Smooth muscle cell (in vitro differentiated cells): Measurements from ENCODE around the gene MPPED2. TPM values are rescaled to one million over a fixed set of nuclear protein-coding genes. Genes with fewer than 3 reads are reported as not detected.
A peak's percentile ranks its signal among the peaks of the same experiment; 100 is the strongest.

Experiments used
- DNase-seq: peaks from one replicate; lab custom pipeline; 2025; ENCODE audit not compliant: unreplicated experiment; lab: John Stamatoyannopoulos, UW
- H2AFZ ChIP-seq: fragments of 200-600 bp; sonication (generic); 2 replicates; pipeline ENCODE4 v1.6.0; 2016; ENCODE audit warnings: antibody characterized with exemption, low read depth, mild to moderate bottlenecking
- H3F3A ChIP-seq: fragments of 200-600 bp; sonication (generic); 2 replicates; pipeline ENCODE4 v1.6.0; 2017; ENCODE audit warnings: antibody characterized with exemption, low read depth
- H3K27ac ChIP-seq: fragments of 200-600 bp; sonication (generic); 2 replicates; pipeline ENCODE4 v1.5.1; 2016; ENCODE audit warnings: low read depth, mild to moderate bottlenecking
- H3K27me3 ChIP-seq: fragments of 200-600 bp; sonication (generic); 2 replicates; pipeline ENCODE4 v1.6.1; 2016; ENCODE audit warnings: low read depth, mild to moderate bottlenecking
- H3K36me3 ChIP-seq: fragments of 200-600 bp; sonication (generic); 2 replicates; pipeline ENCODE4 v1.5.1; 2016; ENCODE audit warnings: low read depth
- H3K4me1 ChIP-seq: fragments of 200-600 bp; sonication (generic); 2 replicates; pipeline ENCODE4 v1.5.1; 2016; ENCODE audit warnings: low read depth
- H3K4me2 ChIP-seq: fragments of 200-600 bp; sonication (generic); 2 replicates; pipeline ENCODE4 v1.6.0; 2016; ENCODE audit warnings: mild to moderate bottlenecking
- H3K4me3 ChIP-seq: fragments of 200-600 bp; sonication (generic); 2 replicates; pipeline ENCODE4 v1.5.1; 2016; ENCODE audit warnings: mild to moderate bottlenecking
- H3K79me2 ChIP-seq: fragments of 200-600 bp; sonication (generic); 2 replicates; pipeline ENCODE4 v1.6.0; 2016; ENCODE audit warnings: low read depth, mild to moderate bottlenecking
- H3K9ac ChIP-seq: fragments of 200-600 bp; sonication (generic); 2 replicates; pipeline ENCODE4 v1.6.0; 2016; ENCODE audit warnings: low read depth
- H3K9me3 ChIP-seq: fragments of 200-600 bp; sonication (generic); replicated peaks from 2 replicates; pipeline ENCODE4 v1.5.1; 2016; ENCODE audit warnings: low read depth
- H4K20me1 ChIP-seq: fragments of 200-600 bp; sonication (generic); 2 replicates; pipeline ENCODE4 v1.6.0; 2016; ENCODE audit warnings: low read depth
- WGBS: methylation state at CpG from one replicate; pipeline ENCODE4 v1.1.7; 2016; ENCODE audit warnings: low lambda C conversion rate; 5-methylcytosine and 5-hydroxymethylcytosine counted together
- polyA plus RNA-seq: library from polyadenylated mRNA; unstranded; fragments of >200 nt; fragmentation: Nextera tagmentation; extraction: Ambion mirVana; gene quantifications from 2 replicates; pipeline ENCODE4 v1.2.1, GENCODE V29; 2016
- total RNA-seq: library from RNA; depleted of rRNA; stranded (reverse); fragments of >200 nt; gene quantifications from 2 replicates; pipeline ENCODE4 v1.2.3, GENCODE V29; 2014
- TF ChIP-seq, protein P1 (sequence below): fragments of 200-600 bp; sonication (generic); IDR thresholded peaks from 2 replicates; pipeline ENCODE4 v1.5.1; 2017; ENCODE audit warnings: borderline replicate concordance, mild to moderate bottlenecking, antibody characterized with exemption; ENCODE audit not compliant: insufficient read depth, poor library complexity, severe bottlenecking

The MPPED2 gene
- total and polyA plus RNA-seq, 2 experiments from 2014 or later = 0.82 to 1.4 TPM

DNA sequence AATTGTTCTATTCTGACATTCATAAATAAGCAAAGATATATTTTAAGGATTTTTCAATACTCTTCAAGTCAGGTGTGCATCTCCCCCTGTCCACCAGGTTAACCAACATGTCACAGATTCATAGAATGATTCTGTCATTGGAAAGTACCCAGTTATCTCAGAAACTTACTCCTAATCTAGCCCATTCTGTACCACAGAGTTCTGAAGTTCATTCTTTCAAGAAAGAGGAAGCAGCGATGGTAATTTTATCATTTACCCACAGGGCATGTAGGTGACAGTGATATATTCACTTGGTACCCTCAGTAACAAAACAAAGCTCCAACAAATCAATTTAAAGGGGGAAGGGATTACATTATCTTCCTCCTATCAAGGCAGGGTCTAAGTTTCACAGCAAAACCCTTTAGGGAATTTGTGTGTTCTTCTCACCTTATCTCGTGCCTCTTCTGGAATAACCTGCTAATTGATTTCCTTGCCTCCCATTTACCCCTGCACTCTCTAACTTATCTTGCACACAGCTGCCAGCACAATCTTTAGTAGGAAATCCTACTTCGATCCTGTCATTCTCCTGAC is 19.0 kb upstream of the MPPED2 start:
- TF ChIP-seq, protein P1, sequence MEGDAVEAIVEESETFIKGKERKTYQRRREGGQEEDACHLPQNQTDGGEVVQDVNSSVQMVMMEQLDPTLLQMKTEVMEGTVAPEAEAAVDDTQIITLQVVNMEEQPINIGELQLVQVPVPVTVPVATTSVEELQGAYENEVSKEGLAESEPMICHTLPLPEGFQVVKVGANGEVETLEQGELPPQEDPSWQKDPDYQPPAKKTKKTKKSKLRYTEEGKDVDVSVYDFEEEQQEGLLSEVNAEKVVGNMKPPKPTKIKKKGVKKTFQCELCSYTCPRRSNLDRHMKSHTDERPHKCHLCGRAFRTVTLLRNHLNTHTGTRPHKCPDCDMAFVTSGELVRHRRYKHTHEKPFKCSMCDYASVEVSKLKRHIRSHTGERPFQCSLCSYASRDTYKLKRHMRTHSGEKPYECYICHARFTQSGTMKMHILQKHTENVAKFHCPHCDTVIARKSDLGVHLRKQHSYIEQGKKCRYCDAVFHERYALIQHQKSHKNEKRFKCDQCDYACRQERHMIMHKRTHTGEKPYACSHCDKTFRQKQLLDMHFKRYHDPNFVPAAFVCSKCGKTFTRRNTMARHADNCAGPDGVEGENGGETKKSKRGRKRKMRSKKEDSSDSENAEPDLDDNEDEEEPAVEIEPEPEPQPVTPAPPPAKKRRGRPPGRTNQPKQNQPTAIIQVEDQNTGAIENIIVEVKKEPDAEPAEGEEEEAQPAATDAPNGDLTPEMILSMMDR = no peak
- Histone ChIP-seq H3K27me3 (no peaks in the 10 kb centered on the region), H3K79me2 (no peaks in the 10 kb centered on the region), H2AFZ (no peak overlapping the region), H3K4me2 (no peak overlapping the region), H3F3A (no peaks in the 10 kb centered on the region), H3K36me3 (peaks cover 4% of the 10 kb centered on the region), H3K4me1 (peaks cover 8% of the 10 kb centered on the region), H3K9me3 (no peaks in the 10 kb centered on the region), H3K4me3 (no peak overlapping the region), H3K27ac (no peak overlapping the region), H4K20me1 (no peaks in the 10 kb centered on the region), H3K9ac (no peak overlapping the region)
- WGBS = 39% methylated on average over 3 of the region's 3 CpGs
- DNase-seq = no peak

DNA sequence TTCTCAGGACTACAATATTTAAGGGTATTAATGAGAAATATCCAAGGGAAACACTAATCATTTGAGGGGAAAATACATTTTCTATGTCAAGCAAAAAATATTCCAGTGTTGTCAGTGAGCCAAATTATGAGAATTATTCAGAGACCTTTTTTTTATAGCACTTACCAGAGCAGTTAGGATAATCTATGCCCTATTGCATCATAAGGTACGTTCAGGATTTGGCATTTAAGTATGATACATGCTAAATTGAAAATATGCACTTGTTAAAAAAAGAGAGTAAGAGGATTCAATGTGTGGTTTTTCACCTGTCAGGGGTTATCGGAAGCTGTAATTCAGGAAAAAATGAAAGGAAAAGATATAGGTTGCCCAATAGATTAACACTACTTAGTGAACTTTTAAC is 17.2 kb upstream of the MPPED2 start:
- TF ChIP-seq, protein P1 = no peak
- Histone ChIP-seq H4K20me1 (no peaks in the 10 kb centered on the region), H3K79me2 (no peaks in the 10 kb centered on the region), H3K4me1 (peaks cover under 1% of the 10 kb centered on the region), H3F3A (no peaks in the 10 kb centered on the region), H3K9ac (no peak overlapping the region), H3K27ac (no peak overlapping the region), H3K4me2 (no peak overlapping the region), H3K36me3 (peaks cover 4% of the 10 kb centered on the region), H3K4me3 (no peak overlapping the region), H3K9me3 (no peaks in the 10 kb centered on the region), H2AFZ (no peak overlapping the region), H3K27me3 (no peaks in the 10 kb centered on the region)
- DNase-seq = no peak
- WGBS = 90% methylated on average over 2 of the region's 2 CpGs

DNA sequence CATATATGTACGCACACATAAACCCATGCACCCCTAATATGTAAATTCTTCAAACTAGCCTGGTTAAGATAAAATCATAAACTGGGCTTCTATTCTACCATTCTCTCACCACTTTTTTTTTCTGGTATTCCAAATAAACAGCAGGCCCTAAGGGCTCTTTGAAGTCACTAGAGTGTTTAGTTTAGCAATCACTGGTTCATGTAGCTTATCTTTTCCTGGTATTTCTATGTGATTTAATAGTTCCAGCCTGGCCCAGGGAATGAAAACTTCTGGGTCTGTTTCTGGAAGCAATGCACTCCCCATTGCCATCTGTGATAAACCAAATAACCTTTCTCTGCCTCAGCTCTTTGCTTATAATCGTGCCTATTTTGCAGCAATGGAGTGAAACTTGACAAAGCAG is 10.7 kb upstream of the MPPED2 start:
- Histone ChIP-seq H3F3A (peaks cover 5% of the 10 kb centered on the region), H3K79me2 (no peaks in the 10 kb centered on the region), H3K4me2 (peak overlapping the region; percentile 34), H3K4me1 (peaks cover 11% of the 10 kb centered on the region), H2AFZ (no peak overlapping the region), H3K27ac (no peak overlapping the region), H3K4me3 (no peak overlapping the region), H4K20me1 (no peaks in the 10 kb centered on the region), H3K27me3 (no peaks in the 10 kb centered on the region), H3K36me3 (peaks cover 4% of the 10 kb centered on the region), H3K9ac (no peak overlapping the region), H3K9me3 (no peaks in the 10 kb centered on the region)
- 21% methylated on average over 2 of the region's 2 CpGs for WGBS
- DNase-seq = no peak
- TF ChIP-seq, protein P1 = no peak

DNA sequence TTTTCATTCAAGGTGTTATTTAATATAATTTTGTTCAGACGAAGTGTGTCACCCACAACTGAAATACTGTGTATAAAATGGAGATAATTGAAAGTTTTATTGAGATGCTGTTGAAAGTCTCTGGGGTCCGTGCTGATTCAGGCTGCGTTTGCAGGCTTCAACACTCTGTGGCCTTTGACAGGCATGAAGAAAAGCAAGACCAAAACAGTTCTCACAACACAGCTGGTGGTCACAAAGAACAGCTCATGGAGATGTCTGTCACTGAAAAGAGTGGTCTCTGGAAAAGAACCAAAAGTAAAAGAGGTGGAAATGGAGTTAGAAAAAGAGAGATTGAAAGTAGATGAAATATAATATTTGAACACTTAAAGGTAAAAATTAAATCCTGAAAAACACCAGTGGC is 9.8 kb upstream of the MPPED2 start:
- H4K20me1 ChIP-seq = no peaks in the 10 kb centered on the region
- no peak overlapping the region for H3K9ac ChIP-seq
- H3F3A ChIP-seq = peaks cover 5% of the 10 kb centered on the region
- no peak overlapping the region for H3K4me3 ChIP-seq
- TF ChIP-seq, protein P1 = no peak
- H3K4me1 ChIP-seq = peaks cover 11% of the 10 kb centered on the region
- DNase-seq = no peak
- H3K27ac ChIP-seq = no peak overlapping the region
- H3K36me3 ChIP-seq = no peaks in the 10 kb centered on the region
- whole genome bisulfite sequencing = 20% methylated on average over 3 of the region's 3 CpGs
- H3K9me3 ChIP-seq = no peaks in the 10 kb centered on the region
- no peaks in the 10 kb centered on the region for H3K79me2 ChIP-seq
- H3K4me2 ChIP-seq = peak overlapping the region; percentile 34
- peak overlapping the region; percentile 47 for H2AFZ ChIP-seq
- H3K27me3 ChIP-seq = no peaks in the 10 kb centered on the region
